Measurements from ENCODE around the gene HSPA8. TPM values are rescaled to one million over a fixed set of nuclear protein-coding genes. Genes with fewer than 3 reads are reported as not detected.
"Not testable (repeated sequence)": the region's sequence is repeated elsewhere in the genome, so short reads cannot be mapped to it uniquely, and the experiment has no call there.

The HSPA8 gene
- 2,704 and 2,726 TPM in 2 replicates for total RNA-seq

DNA sequence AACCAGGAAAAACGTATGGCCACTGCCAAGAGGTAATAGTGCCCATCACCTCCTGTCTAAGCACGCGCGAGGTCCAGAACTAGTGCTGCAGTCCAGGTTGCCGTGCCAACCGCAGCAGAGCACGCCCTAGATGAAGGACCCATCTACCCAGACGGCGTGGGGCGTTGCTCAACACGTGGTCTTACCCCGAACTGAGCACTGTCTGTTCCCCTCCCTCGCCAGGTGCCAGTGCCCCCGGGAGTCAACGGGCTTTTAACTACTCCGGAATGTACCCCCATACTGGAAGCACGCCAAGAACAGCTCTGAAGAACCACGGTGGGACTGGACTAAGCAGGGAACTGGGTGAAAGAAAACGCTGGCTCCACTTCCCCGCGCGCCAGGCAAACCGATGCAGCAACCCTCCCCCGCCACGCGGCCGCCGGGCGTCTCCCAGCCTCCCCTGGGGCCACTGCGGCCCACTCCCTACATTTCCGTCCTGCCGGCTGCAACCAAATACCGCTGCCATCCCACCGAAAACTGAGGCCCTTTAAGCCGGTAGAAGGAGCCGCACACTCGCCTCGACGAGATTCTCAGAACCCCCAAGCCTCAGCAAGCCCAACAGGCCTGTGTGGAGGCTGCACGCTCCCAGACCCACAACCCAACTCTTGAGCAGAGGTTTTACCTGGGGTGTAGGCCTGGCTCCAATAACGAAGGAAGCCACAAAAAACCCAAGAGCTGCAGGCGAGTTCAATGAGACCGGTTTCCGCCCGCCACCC lies at the start of gene HSPA8:
TSS of gene HSPA8 (minus strand) at position 734 of the 755 bp plus-strand sequence. CDS start 812 bp downstream, outside the sequence.
- intact Hi-C loops (cut with micrococcal nuclease) = loop anchor here (1.0 to 10.0 kb wide), 11 partner anchors 9 to 1893 kb away; partner anchors contain the start of genes CCDC15, GRAMD1B, SC5D and UBASH3B

DNA sequence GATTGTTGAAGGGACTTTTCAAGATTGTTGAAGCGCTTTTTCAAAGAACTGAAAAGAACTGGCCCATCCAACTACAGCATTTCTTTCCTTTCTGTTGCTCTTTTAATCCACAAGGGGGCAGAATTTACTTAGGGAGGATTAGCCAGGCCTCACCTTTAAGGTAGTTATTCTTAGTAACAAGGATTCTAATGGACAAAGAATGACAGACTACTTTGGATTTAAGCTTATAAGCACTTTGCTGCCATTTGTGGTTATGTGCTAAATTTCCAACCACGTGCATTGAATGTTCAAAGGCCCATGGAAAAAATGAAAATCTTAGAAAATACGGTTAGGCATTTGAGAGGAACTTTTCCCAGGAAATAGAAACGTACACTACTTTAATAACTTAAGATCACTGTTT lies 49.5 kb upstream of the HSPA8 start:
- intact Hi-C loops (cut with micrococcal nuclease) = loop anchor here (1.0 to 10.0 kb wide), 3 partner anchors 53 to 367 kb away; no protein-coding TSS in a partner anchor

DNA sequence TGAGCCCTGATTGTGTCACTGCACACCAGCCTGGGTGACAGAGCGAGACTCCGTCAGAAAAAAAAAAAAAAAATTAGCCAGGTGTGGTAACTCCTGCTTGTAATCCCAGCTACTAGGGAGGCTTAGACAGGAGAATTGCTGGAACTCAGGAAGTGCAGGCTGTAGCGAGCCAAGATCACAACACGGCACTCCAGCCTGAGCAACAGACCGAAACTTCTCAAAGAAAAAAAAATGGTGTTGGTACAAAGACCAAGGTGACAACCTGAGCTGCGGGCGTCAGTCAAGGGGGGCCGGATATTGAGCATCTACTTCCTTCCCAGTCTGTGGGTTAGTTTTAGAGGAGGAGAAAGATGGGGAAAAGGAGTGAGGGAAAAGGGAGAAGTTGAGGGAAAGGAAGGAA lies 48.5 kb upstream of the HSPA8 start:
- intact Hi-C loops (cut with micrococcal nuclease) = loop anchor here (10.0 kb wide), 1 partner anchor 54 kb away; no protein-coding TSS in a partner anchor

GRCh38 chr11:123107945-123108495 lies 46.1 kb upstream of the HSPA8 start:
- intact Hi-C loops (cut with micrococcal nuclease) = no loop called here

DNA sequence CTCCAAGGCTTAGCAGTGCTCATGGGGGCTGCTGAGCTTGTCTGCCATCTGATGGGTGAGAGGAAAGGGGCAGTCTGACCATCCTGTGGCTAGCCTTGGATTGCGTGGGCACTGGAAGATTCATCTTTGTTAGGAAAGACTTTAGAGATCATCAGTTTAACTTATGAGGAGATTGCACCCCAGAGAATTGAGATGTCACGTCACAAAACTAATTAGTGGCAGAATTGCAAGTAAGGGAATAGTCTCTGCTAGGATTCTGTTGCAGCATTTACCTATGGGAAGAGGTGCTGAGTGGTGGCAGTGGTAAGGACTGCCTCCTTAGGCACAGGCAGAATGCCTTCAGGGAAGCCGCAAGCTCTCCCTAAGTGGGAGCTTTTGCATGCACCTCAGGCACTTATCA lies 42.8 kb upstream of the HSPA8 start:
- intact Hi-C loops (cut with micrococcal nuclease) = no loop called here

- intact Hi-C loops (cut with micrococcal nuclease) = loop anchor here (1.0 to 2.0 kb wide), 2 partner anchors 41 to 143 kb away; partner anchors contain the start of gene HSPA8
Observed at GRCh38 chr11:123103326-123103980, 41.5 kb upstream of the HSPA8 start.

GRCh38 chr11:123100379-123101085 lies 38.6 kb upstream of the HSPA8 start:
- intact Hi-C loops (cut with micrococcal nuclease) = no loop called here

DNA sequence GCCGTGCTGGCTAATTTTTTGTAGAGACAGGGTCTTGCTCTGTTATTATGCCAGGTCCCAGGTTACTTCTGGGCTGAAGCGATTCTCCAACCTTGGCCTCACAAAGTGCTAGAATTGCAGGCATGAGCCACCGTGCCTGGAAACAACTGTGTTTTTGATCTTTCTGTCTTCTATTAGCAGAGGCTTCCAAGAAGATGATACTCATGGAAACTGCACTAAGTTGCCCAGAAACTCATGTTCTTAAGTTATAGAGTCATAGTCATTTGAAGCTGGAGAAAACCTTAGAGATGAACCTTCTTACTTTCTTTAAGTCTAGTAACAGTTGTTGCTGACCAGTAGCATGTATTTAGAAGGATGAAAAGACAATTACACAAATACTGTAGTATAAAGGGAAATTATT lies 37.1 kb upstream of the HSPA8 start:
- intact Hi-C loops (cut with micrococcal nuclease) = no loop called here

GRCh38 chr11:123093739-123094138 lies 31.8 kb upstream of the HSPA8 start:
- intact Hi-C loops (cut with micrococcal nuclease) = no loop called here

- intact Hi-C loops (cut with micrococcal nuclease) = no loop called here
Observed at GRCh38 chr11:123091506-123091905, 29.6 kb upstream of the HSPA8 start.

DNA sequence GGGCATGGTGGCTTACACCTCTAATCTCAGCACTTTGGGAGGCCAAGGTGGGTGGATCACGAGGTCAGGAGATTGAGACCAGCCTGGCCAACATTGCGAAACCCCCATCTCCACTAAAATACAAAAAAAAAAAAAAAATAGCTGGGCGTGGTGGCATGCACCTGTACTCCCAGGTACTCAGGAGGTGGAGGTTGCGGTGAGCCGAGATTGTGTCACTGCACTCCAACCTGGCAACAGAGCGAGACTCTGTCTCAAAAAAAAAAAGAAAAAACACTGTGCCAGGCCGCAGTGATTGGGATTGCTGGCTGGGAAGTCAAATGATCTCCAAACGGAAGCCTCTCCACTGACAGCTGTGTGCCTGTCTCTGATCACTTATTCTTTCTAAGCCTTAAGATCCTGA lies 28.2 kb upstream of the HSPA8 start:
- intact Hi-C loops (cut with micrococcal nuclease) = not testable (repeated sequence)

GRCh38 chr11:123088896-123089295 lies 27.0 kb upstream of the HSPA8 start:
- intact Hi-C loops (cut with micrococcal nuclease) = not testable (repeated sequence)

- intact Hi-C loops (cut with micrococcal nuclease) = loop anchor here (1.0 to 2.0 kb wide), 2 partner anchors 17 to 25 kb away; partner anchors contain the start of gene HSPA8
Observed at GRCh38 chr11:123087657-123088056, 25.7 kb upstream of the HSPA8 start.

- intact Hi-C loops (cut with micrococcal nuclease) = loop anchor here (2.0 kb wide), 1 partner anchor 24 kb away; the partner anchor contains the start of gene HSPA8
Observed at GRCh38 chr11:123086305-123086704, 24.4 kb upstream of the HSPA8 start.

- intact Hi-C loops (cut with micrococcal nuclease) = no loop called here
Observed at GRCh38 chr11:123085497-123085896, 23.6 kb upstream of the HSPA8 start.

- intact Hi-C loops (cut with micrococcal nuclease) = no loop called here
Observed at GRCh38 chr11:123084454-123084853, 22.5 kb upstream of the HSPA8 start.

GRCh38 chr11:123083623-123084029 lies 21.7 kb upstream of the HSPA8 start:
- intact Hi-C loops (cut with micrococcal nuclease) = loop anchor here (1.0 kb wide), 1 partner anchor 13 kb away; no protein-coding TSS in a partner anchor

DNA sequence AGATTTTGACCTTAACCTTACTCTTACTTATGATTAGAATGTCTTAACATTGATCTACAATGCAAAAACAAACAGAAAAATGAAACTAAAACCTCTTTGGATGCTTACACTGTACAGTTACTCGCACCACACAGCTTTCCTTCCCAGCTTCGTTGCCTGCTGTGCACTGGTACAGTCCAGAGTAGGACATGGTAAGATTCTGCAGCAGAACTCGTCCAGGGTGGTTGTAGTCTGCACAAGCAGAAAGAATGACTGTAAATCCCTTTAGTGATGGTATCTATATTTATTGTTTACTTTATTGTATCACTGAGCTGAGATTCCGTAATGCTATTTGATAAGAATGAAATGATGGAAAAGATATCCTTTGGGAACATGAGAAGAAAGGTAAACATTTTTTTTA lies 21.0 kb upstream of the HSPA8 start:
- intact Hi-C loops (cut with micrococcal nuclease) = loop anchor here (1.0 kb wide), 1 partner anchor 13 kb away; no protein-coding TSS in a partner anchor

DNA sequence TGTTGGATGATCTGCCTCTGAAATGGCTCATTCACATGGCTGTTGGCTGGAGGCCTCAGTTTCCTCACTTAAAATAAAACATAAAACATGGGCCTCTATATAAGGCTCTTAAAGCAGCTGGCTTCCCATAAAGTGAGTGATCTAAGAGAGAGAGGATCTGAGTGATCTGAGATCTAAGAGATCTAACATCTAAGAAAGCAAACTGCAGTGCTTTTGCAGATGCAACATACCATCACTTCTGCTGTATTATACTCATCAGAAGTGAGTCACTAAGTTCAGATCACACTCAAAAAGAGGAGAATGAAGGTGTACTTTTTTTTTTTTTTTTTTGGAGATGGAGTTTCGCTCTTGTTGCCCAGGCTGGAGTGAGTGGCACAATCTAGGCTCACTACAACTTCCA lies 18.1 kb upstream of the HSPA8 start:
- intact Hi-C loops (cut with micrococcal nuclease) = no loop called here

GRCh38 chr11:123076484-123076883 lies 14.5 kb upstream of the HSPA8 start:
- intact Hi-C loops (cut with micrococcal nuclease) = no loop called here
